NCI-H345 (cell line): ENCODE data around the gene LRRC75A.
"Not testable (repeated sequence)": the region's sequence is repeated elsewhere in the genome, so short reads cannot be mapped to it uniquely, and the experiment has no call there.

Experiments used
- DNase-seq: peaks from one replicate; lab custom pipeline; 2025; lab: John Stamatoyannopoulos, UW

Gene LRRC75A

DNA sequence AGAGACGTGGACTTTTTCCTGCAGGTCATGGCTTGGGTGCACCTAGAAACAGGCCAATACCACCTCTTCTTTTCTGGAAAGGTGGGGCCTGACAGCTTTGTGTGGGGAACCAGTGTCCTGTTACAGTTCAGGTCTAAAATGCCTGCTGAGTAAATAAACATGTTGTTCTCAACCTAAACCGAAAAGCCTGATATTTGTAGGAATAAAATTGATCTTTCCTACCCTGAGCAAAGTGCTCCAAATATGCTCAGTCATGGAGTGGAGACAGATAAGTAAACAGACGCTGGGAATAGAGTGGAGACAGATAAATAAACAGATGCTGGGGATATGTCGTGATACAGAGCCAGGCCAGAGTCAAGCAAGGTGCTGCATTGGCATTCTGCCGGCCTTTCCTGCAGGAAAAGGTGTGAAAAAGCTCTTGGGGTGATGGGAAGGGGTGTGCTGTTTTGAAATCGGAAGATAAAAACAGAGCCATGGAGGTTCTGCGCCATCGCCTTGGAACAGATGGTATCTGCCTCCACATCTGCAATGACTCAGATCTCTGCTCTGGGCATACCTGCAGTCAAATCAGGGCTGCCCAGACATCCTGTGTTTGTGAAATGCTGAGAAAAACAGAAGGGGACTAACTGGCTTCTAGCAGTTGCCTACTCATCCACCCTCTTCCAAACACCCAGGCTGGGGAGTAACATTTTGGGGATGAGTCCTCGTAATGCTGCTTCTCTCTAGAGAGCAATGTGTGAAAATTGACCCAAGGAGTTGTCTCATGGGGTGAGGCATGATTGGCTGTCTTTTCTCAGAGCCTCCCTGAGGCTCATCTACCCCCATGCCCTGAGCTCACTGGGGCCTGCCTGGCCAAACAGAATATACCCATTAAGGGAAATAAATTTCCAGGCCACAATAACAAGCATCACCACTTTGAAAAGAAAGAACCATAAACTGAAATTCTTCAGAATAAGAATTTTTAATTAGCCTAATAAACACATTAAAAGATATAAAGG, 93.4 kb downstream of the LRRC75A start:
- DNase-seq = peak; percentile 10

DNA sequence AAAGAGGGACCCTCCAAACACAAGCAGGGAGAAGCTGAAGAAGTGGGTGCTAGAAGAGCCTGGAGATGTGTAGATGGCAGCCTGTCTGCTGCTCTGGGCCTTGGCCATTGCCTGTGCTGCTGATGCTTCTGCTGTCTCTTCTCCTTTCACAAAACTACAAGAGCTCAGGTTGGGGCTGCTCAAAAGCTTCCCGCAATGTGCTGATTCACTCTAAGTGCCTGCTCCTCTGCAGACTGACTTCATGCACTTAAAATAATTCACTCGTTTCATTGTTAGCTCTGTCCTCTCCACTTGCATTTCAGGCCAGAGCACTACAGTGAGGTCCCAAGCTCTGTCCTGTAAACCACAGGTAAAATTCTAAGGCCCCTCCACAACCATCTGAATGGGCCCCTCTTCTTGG, 95.3 kb downstream of the LRRC75A start:
- DNase-seq = not testable (repeated sequence)

DNA sequence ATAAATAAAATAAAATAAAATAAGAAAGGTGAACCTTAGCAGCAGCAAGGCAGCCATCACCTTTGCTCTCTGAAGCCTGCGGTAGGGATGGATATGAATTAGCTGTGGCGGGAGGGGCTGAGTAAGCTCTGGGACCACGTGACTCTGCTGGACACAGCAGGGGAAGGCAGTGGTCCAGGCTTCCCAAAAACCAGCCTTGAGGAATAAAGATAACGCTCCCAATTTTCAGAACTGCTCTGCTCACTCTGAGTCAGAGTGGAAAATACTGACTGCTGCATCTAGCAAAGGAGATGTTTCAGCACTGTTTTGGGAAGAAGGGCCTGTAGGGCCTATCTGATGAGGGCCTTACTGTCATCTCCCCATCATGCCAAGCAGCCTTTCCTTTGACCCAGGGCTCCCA, 96.1 kb downstream of the LRRC75A start:
- not testable (repeated sequence) for DNase-seq

DNA sequence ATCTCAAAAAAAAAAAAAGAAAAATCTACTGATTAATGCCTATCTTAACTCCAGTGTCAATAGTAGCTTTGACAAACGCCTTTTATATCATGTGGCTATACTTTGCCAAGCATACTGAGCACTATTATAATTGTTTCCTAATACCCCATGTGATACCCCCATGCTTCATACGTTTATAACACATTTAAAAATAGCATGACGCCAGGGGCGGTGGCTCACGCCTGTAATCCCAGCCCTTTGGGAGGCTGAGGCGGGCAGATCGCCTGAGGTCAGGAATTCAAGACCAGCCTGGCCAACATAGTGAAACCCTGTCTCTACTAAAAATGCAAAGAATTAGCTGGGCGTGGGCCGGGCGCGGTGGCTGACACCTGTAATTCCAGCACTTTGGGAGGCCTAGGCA, 99.5 kb downstream of the LRRC75A start:
- DNase-seq = not testable (repeated sequence)
